GM18508 (cell line): ENCODE measurements around the gene ZBTB26.

Source experiments
- ATAC-seq: cut with Tn5 transposase; IDR thresholded peaks from one replicate; pipeline ENCODE4 v1.9.1; 2021; ENCODE audit warnings: moderate number of reproducible peaks; ENCODE audit not compliant: insufficient read depth, unreplicated experiment

ZBTB26 gene

GRCh38 chr9:122931226-122932121 lies at the start of gene ZBTB26:
ZBTB26 (minus strand) TSS chr9:122931512; CDS start chr9:122919934, 11,578 bp downstream.
- ATAC-seq, result peak; percentile 71

- no peak for ATAC-seq
Measured at GRCh38 chr9:122978601-122979000, 47.3 kb upstream of the ZBTB26 start.

- ATAC-seq, result no peak
Measured at GRCh38 chr9:122975196-122975595, 43.9 kb upstream of the ZBTB26 start.

- ATAC-seq, result no peak
Measured at GRCh38 chr9:122961139-122961538, 29.8 kb upstream of the ZBTB26 start.

GRCh38 chr9:122955961-122956360 lies 24.6 kb upstream of the ZBTB26 start:
- no peak for ATAC-seq

GRCh38 chr9:122954253-122954691 lies 23.0 kb upstream of the ZBTB26 start:
- no peak for ATAC-seq

- no peak for ATAC-seq
Measured at GRCh38 chr9:122951056-122951455, 19.7 kb upstream of the ZBTB26 start.

- ATAC-seq, result no peak
Measured at GRCh38 chr9:122950263-122950662, 19.0 kb upstream of the ZBTB26 start.

GRCh38 chr9:122949696-122950095 lies 18.4 kb upstream of the ZBTB26 start:
- ATAC-seq, result no peak

GRCh38 chr9:122948313-122948712 lies 17.0 kb upstream of the ZBTB26 start:
- ATAC-seq, result no peak

GRCh38 chr9:122946461-122947005 lies 15.2 kb upstream of the ZBTB26 start:
- no peak for ATAC-seq

GRCh38 chr9:122944960-122945888 lies 13.9 kb upstream of the ZBTB26 start:
- no peak for ATAC-seq

GRCh38 chr9:122941582-122942234 lies 10.4 kb upstream of the ZBTB26 start:
- no peak for ATAC-seq

GRCh38 chr9:122940749-122941581 lies 9.7 kb upstream of the ZBTB26 start, which contains the start of gene RABGAP1:
RABGAP1 (plus strand) TSS chr9:122941020; CDS start chr9:122957060, 16,040 bp downstream.
- peak; percentile 93 for ATAC-seq

- ATAC-seq, result no peak
Measured at GRCh38 chr9:122940454-122940748, 9.1 kb upstream of the ZBTB26 start.

- ATAC-seq, result no peak
Measured at GRCh38 chr9:122939601-122940000, 8.3 kb upstream of the ZBTB26 start.

- ATAC-seq, result no peak
Measured at GRCh38 chr9:122936883-122937282, 5.6 kb upstream of the ZBTB26 start.

- no peak for ATAC-seq
Measured at GRCh38 chr9:122936464-122936863, 5.2 kb upstream of the ZBTB26 start.

GRCh38 chr9:122930541-122931225 lies 629 bp downstream of the ZBTB26 start:
- ATAC-seq, result peak; percentile 20
